HEK293 (cell line): ENCODE results near the gene NAALADL2.

Experiments used
- CTCF ChIA-PET: fragments of 350-600 bp; formaldehyde crosslinking; extraction: SDS; loops from one replicate; lab custom pipeline; 2021; ENCODE audit warnings: antibody characterized with exemption; lab: Yijun Ruan, JAX
- POLR2A ChIA-PET: fragments of 300-600 bp; formaldehyde crosslinking; extraction: SDS; loops from one replicate; lab custom pipeline; 2020; ENCODE audit warnings: antibody characterized with exemption, inconsistent platforms; lab: Yijun Ruan, JAX
- H3K27ac ChIP-seq: fragments of 200-500 bp; sonication (Bioruptor generic); 2 replicates; pipeline ENCODE4 v1.5.1; 2014; ENCODE audit warnings: low read depth, low read length, control low read depth, inconsistent platforms; ENCODE audit errors: extremely low read depth
- H3K36me3 ChIP-seq, 2 experiments: fragments of 200-500 bp in 1 of 2; sonication (Bioruptor generic) in 1 of 2; 1 replicate in 1 of 2; 2 replicates in 1 of 2; pipeline ENCODE4 v1.5.1; 2014 to 2017; ENCODE audit warnings: inconsistent platforms in 2 of 2, low read length in 2 of 2; ENCODE audit not compliant: control insufficient read depth in 2 of 2, insufficient read depth in 1 of 2
- H3K4me1 ChIP-seq: fragments of 200-500 bp; sonication (Bioruptor generic); 2 replicates; pipeline ENCODE4 v1.5.1; 2014; ENCODE audit warnings: mild to moderate bottlenecking, low read length, inconsistent platforms; ENCODE audit not compliant: control insufficient read depth, insufficient read depth
- H3K4me3 ChIP-seq: 2 replicates; pipeline ENCODE4 v1.5.1; 2011; ENCODE audit warnings: low read depth, mild to moderate bottlenecking, control low read depth, low read length, moderate library complexity
- H3K9me3 ChIP-seq: fragments of 200-500 bp; sonication (Bioruptor generic); 2 replicates; pipeline ENCODE4 v1.5.1; 2014; ENCODE audit warnings: low read depth, low read length, inconsistent platforms; ENCODE audit not compliant: control insufficient read depth, insufficient read depth
- PRDM10 ChIP-seq: fragments of 450-650 bp; formaldehyde crosslinking; IDR thresholded peaks from 2 replicates; pipeline ENCODE4 v1.5.1; 2016; ENCODE audit warnings: missing biosample characterization, missing genetic modification characterization
- PRDM2 ChIP-seq: fragments of 450-650 bp; formaldehyde crosslinking; IDR thresholded peaks from 2 replicates; pipeline ENCODE4 v1.5.1; 2016; ENCODE audit warnings: missing biosample characterization, missing genetic modification characterization, borderline replicate concordance
- ZBTB1 ChIP-seq: fragments of 450-650 bp; formaldehyde crosslinking; IDR thresholded peaks from 2 replicates; pipeline ENCODE4 v1.5.1; 2016; ENCODE audit warnings: missing biosample characterization, missing genetic modification characterization
- ZEB2 ChIP-seq: fragments of 450-650 bp; formaldehyde crosslinking; IDR thresholded peaks from 2 replicates; pipeline ENCODE4 v1.5.1; 2016; ENCODE audit warnings: missing biosample characterization, missing genetic modification characterization
- ZFHX2 ChIP-seq: fragments of 450-650 bp; formaldehyde crosslinking; conservative IDR thresholded peaks from 2 replicates; pipeline ENCODE4 v1.5.1; 2016; ENCODE audit warnings: missing biosample characterization, missing genetic modification characterization
- ZIC2 ChIP-seq: fragments of 450-650 bp; formaldehyde crosslinking; IDR thresholded peaks from 2 replicates; pipeline ENCODE4 v1.5.1; 2016; ENCODE audit warnings: missing biosample characterization, missing genetic modification characterization
- ZNF148 ChIP-seq: fragments of 450-650 bp; formaldehyde crosslinking; IDR thresholded peaks from 2 replicates; pipeline ENCODE4 v1.5.0; 2017; ENCODE audit warnings: missing biosample characterization, missing genetic modification characterization, borderline replicate concordance
- ZNF155 ChIP-seq: fragments of 450-650 bp; formaldehyde crosslinking; IDR thresholded peaks from 2 replicates; pipeline ENCODE4 v1.5.1; 2016; ENCODE audit warnings: missing biosample characterization, missing genetic modification characterization
- ZNF18 ChIP-seq: fragments of 450-650 bp; formaldehyde crosslinking; IDR thresholded peaks from 2 replicates; pipeline ENCODE4 v1.5.1; 2016; ENCODE audit warnings: missing biosample characterization, missing genetic modification characterization
- ZNF513 ChIP-seq: fragments of 450-650 bp; IDR thresholded peaks from 2 replicates; pipeline ENCODE4 v1.5.1; 2018; ENCODE audit warnings: missing biosample characterization, missing genetic modification characterization
- ZNF544 ChIP-seq: fragments of 450-650 bp; formaldehyde crosslinking; IDR thresholded peaks from 2 replicates; pipeline ENCODE4 v1.5.0; 2017; ENCODE audit warnings: missing biosample characterization, missing genetic modification characterization
- ZNF560 ChIP-seq: fragments of 450-650 bp; formaldehyde crosslinking; IDR thresholded peaks from 2 replicates; pipeline ENCODE4 v1.5.1; 2017; ENCODE audit warnings: missing biosample characterization, missing genetic modification characterization, borderline replicate concordance
- ZNF768 ChIP-seq: fragments of 450-650 bp; formaldehyde crosslinking; IDR thresholded peaks from 2 replicates; pipeline ENCODE4 v1.5.1; 2018; ENCODE audit warnings: missing biosample characterization, mild to moderate bottlenecking, missing genetic modification characterization
- ZNF843 ChIP-seq: fragments of 450-650 bp; formaldehyde crosslinking; IDR thresholded peaks from 2 replicates; pipeline ENCODE4 v1.5.1; 2016; ENCODE audit warnings: missing biosample characterization, missing genetic modification characterization
- ZSCAN23 ChIP-seq: fragments of 450-650 bp; formaldehyde crosslinking; IDR thresholded peaks from 2 replicates; pipeline ENCODE4 v1.5.1; 2016; ENCODE audit warnings: missing biosample characterization, missing genetic modification characterization
- ZSCAN30 ChIP-seq: fragments of 450-650 bp; IDR thresholded peaks from 2 replicates; pipeline ENCODE4 v1.5.1; 2018; ENCODE audit warnings: missing biosample characterization, mild to moderate bottlenecking, missing genetic modification characterization, moderate library complexity

The NAALADL2 gene

GRCh38 chr3:175384569-175384968 lies 525.4 kb downstream of the NAALADL2 start:
- H3K4me1 ChIP-seq, result no peaks in the 10 kb centered on the region
- TF ChIP-seq ZNF843 (tag by site-specific recombination) (no peak), ZFHX2 (tag by site-specific recombination) (no peak), ZSCAN23 (tag by site-specific recombination) (no peak), ZIC2 (no peak)
- TF ChIP-seq, all 188 proteins: peak for 0
- H3K36me3 ChIP-seq, result no peaks in the 10 kb centered on the region
- ChIA-PET POLR2A (no interaction called here), CTCF (interaction anchor here (0.5 kb wide), 1 partner anchor 1307 kb away, joined by 3 read pairs; no protein-coding TSS in a partner anchor)
- H3K27ac ChIP-seq, result no peak overlapping the region
- H3K9me3 ChIP-seq, result no peaks in the 10 kb centered on the region
- no peak overlapping the region for H3K4me3 ChIP-seq

GRCh38 chr3:175386630-175387029 lies 527.5 kb downstream of the NAALADL2 start:
- TF ChIP-seq ZNF155 (tag by site-specific recombination) (no peak), ZNF768 (tag by site-specific recombination) (no peak), ZBTB1 (no peak), PRDM10 (no peak), ZNF560 (tag by site-specific recombination) (no peak), ZNF544 (tag by site-specific recombination) (no peak)
- ChIA-PET CTCF (no interaction called here), POLR2A (no interaction called here)
- H3K36me3 ChIP-seq, result no peaks in the 10 kb centered on the region
- no peaks in the 10 kb centered on the region for H3K9me3 ChIP-seq
- H3K4me1 ChIP-seq, result no peaks in the 10 kb centered on the region
- H3K27ac ChIP-seq, result no peak overlapping the region
- H3K4me3 ChIP-seq, result no peak overlapping the region

GRCh38 chr3:175389560-175389959 lies 530.4 kb downstream of the NAALADL2 start:
- Histone ChIP-seq H3K4me3 (no peak overlapping the region), H3K4me1 (no peaks in the 10 kb centered on the region), H3K36me3 (no peaks in the 10 kb centered on the region), H3K9me3 (no peaks in the 10 kb centered on the region), H3K27ac (no peak overlapping the region)
- ChIA-PET CTCF (no interaction called here), POLR2A (no interaction called here)
- TF ChIP-seq ZSCAN30 (tag by site-specific recombination) (no peak), ZNF148 (tag by site-specific recombination) (no peak), ZNF18 (tag by site-specific recombination) (no peak), ZNF513 (tag by site-specific recombination) (no peak), ZEB2 (no peak), PRDM2 (tag by site-specific recombination) (no peak)
